Keratinocyte (primary cell): ENCODE results near the gene E2F6.

Experiments
- CTCF ChIP-seq, 3 experiments: IDR thresholded peaks in 1 of 3; conservative IDR thresholded peaks in 1 of 3; optimal IDR thresholded peaks in 1 of 3; 2 replicates in 2 of 3; 3 replicates in 1 of 3; pipeline versions ENCODE3 to v1.5.1; 2011; ENCODE audit warnings: low read length in 3 of 3, mild to moderate bottlenecking in 3 of 3, moderate library complexity in 2 of 3, control low read depth in 1 of 3, inconsistent platforms in 1 of 3; ENCODE audit not compliant: insufficient read depth in 2 of 3; ENCODE audit errors: extremely low read depth in 1 of 3
- EZH2 ChIP-seq: IDR thresholded peaks from one replicate; pipeline ENCODE4 v1.6.1; 2012; ENCODE audit warnings: inconsistent platforms, mild to moderate bottlenecking, low read length, moderate library complexity

DNA sequence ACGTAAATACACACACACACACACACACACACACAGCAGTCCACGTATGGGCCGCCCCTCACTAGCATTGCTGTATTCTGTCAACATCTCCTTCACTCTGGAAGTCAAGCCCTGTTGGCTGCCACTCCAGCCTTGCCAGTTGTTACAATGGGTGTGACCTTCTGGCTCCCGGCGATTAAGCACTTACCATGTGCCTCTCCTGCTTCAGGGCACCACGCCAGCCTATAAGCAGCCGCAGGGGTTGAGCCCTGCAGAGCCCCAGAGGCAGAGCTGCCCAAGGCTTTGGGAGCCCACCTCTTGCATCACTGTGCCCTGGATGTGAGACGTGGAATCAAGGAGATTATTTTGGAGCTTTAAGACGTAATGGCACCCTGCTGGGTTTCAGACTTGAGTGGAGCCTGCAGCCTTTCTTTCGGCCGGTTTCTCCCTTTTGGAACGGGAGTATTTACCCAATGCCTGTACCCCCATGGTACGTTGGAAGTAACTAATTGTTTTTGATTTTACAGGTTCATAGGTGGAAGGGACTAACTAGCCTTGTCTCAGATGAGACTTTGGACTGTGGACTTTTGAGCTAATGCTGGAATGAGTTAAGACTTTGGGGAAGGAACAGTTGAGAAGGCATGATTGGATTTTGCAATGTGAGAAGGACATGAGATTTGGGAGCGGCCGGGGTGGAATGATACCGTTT, 67.1 kb downstream of the E2F6 start:
- TF ChIP-seq CTCF (optimal IDR thresholded peaks at IDR 0.05 in 1 of 3, IDR thresholded peaks at IDR 0.05 in 1 of 3, conservative IDR thresholded peaks at IDR 0.05 in 1 of 3; ENCODE audit: extremely low read depth in 1 of 3, insufficient read depth in 2 of 3, low read length in 3 of 3), result no peak
- no peak for TF ChIP-seq EZH2
